AML-193 (cell line): ENCODE results near the gene LGALS3BP.

ENCODE experiments used
- DNase-seq, 2 experiments: peaks; one replicate each; lab custom pipeline; 2025; lab: John Stamatoyannopoulos, UW

The LGALS3BP gene

GRCh38 chr17:79012563-79013134, 32.9 kb upstream of the LGALS3BP start:
- DNase-seq: no peak

- no peak for DNase-seq
Observed at GRCh38 chr17:79011451-79012147, 31.9 kb upstream of the LGALS3BP start.

DNA sequence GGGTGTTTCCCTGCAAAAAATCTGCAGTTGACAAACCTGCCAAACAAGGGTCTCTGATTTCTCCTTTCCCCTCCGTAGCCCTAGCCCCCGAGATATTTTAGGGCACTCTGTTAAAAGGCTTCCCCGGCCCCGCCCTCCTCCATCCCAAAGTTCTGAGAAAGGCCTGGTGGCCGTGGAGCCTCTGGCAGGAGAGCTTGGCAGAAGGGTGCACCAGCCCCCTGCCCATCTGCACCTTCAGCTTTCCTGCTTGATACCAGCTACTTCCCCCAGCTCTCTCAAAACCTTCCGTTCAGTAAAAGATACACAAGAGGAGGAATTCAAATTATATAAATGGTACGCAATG, 30.6 kb upstream of the LGALS3BP start:
- DNase-seq: no peak

DNA sequence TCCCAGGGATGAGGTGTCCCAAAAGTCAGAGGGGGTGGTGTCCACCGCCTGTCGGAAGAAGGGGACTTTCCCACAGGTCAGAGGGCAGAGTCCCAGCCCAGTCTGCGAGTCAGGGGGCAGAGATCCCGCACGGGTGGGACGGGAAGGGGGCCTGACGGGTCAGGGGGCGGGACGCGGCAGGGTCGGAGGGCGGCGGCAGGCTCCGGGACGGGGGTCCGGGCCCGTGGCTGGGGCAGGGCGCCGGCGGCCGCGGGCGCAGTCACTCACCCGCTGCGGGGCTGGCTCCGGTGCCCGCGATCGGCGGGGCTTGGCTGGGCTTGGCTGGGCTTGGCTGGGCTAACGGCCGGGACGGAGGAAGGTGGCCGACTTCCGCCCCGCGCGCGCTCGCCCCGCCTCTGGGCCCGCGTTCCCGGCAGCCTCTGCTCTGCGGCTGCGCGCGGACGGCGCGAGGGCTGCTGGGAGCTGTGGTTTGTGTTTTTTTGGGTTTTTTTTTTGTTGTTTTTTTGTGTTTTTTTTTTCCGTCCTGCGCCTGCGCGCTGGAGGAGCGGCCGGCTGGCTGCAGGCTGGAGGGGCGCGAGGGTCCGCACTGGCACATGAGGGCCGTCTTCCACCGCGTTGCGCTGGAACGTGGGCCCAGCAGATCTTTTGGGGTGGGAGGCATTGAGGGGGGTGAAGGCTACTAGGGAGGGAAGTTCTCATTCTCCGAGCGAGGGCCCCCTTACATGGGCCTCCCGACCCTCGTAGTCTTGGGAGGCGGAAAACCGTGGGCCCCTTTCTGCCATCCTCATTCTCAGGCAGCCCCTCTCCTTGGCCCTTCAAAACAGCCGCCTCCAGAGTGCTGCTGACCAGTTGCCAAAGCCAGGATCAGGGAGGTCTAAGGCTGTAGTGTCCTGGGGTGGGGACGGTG, 29.9 kb upstream of the LGALS3BP start, which contains the start of gene CANT1:
CANT1 (minus strand) TSS at position 368 of the 907 bp plus-strand sequence. CDS start 12,142 bp downstream, outside the sequence.
- peak; percentile 84 to 89 for DNase-seq

DNA sequence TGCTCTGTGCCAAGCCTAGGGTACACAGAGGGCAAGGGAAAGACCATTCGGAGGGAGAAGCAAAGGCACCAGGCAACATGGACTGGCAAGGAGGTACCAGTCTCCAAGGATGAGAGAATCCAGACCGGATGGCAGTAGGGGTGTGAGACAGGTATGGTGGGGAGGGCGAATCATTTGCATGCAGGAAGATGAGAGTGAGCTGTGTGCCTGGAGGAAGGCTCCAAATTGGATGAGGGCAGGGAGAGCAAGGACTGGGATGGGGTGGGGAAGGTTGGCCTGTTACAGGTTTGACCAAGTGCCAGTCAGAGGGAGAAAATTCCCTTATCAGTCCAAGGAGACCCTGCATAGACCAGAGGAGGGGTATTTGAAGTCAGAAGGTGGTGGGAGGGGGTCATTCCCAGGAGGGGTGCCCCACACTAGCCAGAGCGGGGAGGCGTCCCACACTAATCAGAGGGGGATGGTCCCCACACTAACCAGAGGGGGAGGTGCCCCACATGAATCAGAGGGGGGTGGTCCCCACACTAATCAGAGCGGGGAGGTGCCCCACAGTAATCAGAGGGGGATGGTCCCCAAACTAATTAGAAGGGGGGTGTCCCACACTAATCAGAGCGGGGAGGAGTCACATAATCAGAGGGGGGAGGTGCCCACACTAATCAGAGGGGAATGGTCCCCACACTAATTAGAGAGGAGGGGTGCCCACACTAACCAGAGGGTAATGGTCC, 29.1 kb upstream of the LGALS3BP start:
- no peak for DNase-seq

- DNase-seq: no peak
Observed at GRCh38 chr17:79007504-79008381, 28.0 kb upstream of the LGALS3BP start.

DNA sequence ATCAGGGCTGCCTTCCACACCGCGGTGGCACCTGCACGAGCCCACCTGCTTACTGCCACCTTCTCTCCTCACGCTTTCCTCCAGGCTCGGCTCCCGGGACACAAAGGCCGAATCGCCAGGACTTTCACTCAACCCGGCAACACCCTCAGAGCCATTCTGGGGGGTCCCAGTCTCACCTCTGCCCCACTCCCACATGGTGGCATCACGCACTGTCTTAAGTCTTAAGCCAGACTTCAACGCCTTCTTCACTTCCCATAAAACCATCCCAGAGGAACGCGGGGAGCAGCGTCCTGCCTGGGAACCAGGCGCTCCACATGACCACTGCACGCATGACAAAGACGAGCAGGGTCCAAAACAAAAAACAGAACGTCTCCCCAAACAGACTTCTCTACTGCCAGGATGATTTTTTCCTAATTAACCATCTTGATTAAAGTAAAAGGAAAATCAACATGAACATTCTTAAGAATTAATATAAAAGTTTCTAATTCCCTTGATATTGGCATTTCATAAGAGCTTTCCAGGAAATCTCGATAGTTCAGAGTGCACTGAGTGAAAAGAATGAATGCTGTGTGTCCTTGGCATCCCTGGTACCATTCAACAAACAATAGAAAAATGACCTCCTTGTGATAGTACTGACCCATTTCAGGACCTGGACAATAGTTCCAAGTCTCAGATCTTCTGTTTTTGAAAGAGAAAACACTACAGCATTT, 27.2 kb upstream of the LGALS3BP start:
- DNase-seq: no peak

DNA sequence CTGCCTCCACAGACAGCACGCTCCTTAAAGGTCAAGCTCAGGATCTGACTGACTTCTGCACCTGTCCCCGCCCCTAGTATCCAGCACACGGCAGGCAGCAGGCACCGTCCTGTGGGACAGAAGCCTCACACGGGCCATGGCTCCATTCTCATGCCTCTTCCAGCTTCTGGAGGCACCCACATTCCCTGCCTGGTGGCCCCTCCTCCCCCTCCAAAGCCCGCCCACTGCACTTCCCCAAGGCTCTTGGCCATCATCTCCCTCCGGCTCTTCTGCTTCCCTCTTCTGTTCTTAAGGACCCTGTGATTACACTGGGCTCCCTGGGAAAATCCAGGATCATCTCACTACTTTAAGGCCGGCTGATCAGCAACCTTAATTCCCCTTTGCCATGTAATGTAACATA, 26.3 kb upstream of the LGALS3BP start:
- DNase-seq: no peak

GRCh38 chr17:79005063-79005861, 25.5 kb upstream of the LGALS3BP start:
- no peak for DNase-seq

DNA sequence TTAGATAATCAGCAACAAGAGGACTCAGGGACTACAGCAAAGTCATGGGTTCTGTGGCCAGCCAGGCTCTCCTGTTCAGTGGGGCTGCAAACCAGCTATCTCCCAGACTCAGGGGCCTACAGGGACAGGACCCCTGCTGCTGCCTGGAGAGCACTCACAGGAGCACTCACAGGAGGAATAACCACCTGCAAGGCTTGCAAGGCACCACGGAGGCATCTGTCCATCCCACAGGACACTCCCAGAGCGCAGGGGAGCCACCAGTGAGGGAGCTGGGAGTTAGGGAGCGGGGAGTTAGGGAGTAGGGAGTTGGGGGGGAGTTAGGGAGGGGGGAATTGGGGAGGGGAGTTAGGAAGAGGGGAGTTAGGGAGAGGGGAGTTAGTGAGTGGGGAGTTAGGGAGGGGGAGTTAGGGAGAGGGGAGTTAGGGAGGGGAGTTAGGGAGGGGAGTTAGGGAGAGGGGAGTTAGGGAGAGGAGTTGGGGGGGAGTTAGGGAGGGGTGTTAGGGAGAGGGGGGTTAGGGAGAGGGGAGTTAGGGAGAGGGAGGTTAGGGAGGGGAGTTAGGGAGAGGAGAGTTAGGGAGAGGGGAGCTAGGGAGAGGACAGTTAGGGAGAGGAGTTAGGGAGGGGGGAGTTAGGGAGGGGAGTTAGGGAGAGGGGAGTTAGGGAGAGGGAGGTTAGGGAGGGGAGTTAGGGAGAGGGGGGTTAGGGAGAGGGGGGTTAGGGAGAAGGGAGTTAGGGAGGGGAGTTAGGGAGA, 24.1 kb upstream of the LGALS3BP start:
- DNase-seq: no peak

GRCh38 chr17:79002796-79003593, 23.3 kb upstream of the LGALS3BP start:
- no peak for DNase-seq

- no peak for DNase-seq
Observed at GRCh38 chr17:79002291-79002690, 22.6 kb upstream of the LGALS3BP start.

DNA sequence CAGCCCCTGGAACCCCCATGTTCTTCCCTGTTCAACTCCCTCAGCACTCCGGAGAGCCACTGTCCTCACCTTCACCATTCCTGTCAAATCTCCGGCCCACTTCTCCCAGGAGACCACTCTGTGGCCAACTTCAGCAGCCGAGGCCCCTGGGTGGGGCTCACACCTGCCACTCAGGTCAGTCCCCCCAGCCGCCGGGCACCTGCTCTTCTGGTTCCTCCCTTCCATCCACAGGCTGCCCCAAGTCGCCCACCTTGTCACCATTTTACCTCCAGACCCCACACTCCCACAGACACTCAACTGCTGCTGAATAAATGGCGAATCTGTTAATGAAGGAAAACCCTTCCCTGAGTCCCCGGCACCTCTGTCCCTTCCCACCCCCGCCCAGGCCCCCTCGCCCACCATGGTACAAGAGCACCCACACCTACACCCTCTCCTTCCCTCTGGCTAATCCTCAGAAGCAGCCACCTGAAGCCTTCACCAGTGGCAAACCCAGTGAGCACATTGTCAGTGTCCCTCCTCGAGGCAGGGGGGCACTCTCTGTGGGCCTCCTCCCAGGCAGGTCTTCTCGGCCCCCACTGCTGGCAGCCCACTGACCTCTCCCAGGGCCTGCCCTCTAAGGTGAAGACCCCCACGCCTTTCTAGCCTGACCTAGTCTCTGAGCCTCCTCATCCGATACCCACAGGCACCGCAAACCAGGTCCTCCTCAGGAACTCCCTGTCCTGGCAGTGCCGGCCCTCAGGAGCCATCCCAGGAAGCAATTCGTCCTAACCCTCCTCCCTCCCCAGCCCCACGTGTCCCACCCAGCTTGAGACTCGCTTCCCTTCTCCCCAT, 21.7 kb upstream of the LGALS3BP start:
- no peak for DNase-seq

DNA sequence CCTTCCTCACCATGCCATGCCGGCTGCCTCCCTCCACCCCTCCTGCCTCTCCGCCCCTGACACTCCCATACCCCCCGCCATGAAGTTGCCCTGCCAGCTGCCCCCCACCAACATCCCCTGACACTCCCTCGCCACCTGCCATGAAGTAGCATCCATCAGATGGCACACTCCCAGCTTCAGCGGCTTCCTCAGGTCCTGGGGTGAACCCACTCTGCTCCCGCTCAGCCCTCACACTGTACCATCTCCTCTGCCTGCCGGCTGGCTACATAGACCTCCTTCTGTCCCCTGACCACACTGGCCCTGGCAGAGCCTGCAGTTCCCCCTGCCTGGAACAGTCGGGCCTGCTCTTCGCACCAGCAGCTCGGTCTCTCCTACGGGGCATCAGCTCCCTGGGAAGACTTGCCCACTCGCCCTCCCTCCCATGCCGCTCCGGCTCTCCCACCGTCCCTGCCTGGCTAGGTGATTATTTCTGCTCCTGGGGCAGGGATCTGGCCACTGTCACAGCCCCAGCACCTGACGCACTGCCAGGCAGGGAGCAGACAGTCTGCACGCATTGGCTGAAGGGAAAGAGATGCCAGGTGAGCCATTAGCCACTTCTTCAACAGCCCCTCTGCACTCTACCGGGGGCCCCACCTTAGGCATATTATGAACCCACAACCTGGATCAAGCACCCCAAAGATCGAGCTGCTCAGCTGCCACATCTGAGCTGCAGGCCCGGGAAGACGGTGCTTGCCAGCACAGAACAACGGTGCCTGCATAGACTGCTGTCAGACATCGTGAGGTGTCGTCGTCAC, 20.9 kb upstream of the LGALS3BP start:
- no peak for DNase-seq

DNA sequence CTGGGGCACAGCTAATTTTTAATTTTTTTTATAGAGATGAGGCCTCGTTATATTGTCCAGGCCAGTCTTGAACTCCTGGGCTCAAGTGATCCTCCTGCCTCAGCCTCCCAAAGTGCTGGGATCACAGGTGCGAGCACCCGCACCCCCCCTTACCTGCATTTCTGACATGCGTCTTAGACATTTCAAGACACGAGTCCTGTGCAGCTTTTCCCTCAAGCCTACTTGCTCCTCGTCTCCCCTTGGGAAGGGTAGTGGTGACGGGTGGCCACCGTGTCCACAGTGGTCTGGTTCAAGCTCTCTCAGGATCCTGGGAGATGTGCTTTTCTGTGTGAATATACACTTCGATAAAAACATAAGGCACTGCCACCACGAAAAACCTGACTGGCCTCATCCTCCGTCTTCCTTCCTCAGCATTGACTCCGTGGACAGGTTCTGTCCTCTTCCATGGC, 20.2 kb upstream of the LGALS3BP start:
- no peak for DNase-seq

GRCh38 chr17:78999056-78999768, 19.5 kb upstream of the LGALS3BP start:
- no peak for DNase-seq
